Suprapubic skin (tissue), 4 donors: Measurements from ENCODE around the gene SMIM24. TPM values are rescaled to one million over a fixed set of nuclear protein-coding genes. Genes with fewer than 3 reads are reported as not detected.
A peak's percentile ranks its signal among the peaks of the same experiment; 100 is the strongest.

Experiments
- DNase-seq, 2 donors: peaks; one replicate each; pipeline ENCODE4 v3.0.0-alpha.2; 2019; ENCODE audit warnings: low spot score in 2 of 2
- H3K27ac ChIP-seq: fragments of 200-600 bp; sonication (generic); one replicate; pipeline ENCODE4 v1.5.1; 2019
- H3K27me3 ChIP-seq: fragments of 200-600 bp; sonication (generic); one replicate; pipeline ENCODE4 v1.5.1; 2019
- H3K36me3 ChIP-seq: fragments of 200-600 bp; sonication (generic); one replicate; pipeline ENCODE4 v1.5.1; 2019
- H3K4me1 ChIP-seq: fragments of 200-600 bp; sonication (generic); one replicate; pipeline ENCODE4 v1.5.1; 2019
- H3K4me3 ChIP-seq: fragments of 200-600 bp; sonication (generic); one replicate; pipeline ENCODE4 v1.5.1; 2019; ENCODE audit warnings: mild to moderate bottlenecking
- H3K9me3 ChIP-seq: fragments of 200-600 bp; sonication (generic); one replicate; pipeline ENCODE4 v1.5.1; 2019
- CTCF ChIP-seq, 2 donors: fragments of 200-600 bp in 1 of 2; fragments of 450-650 bp in 1 of 2; sonication (generic) in 1 of 2; IDR thresholded peaks; one replicate each; pipeline ENCODE4 v1.5.1; 2016 to 2019; ENCODE audit warnings: antibody characterized with exemption in 2 of 2, mild to moderate bottlenecking in 1 of 2, moderate library complexity in 1 of 2
- EP300 ChIP-seq: sonication (generic); formaldehyde crosslinking; IDR thresholded peaks from one replicate; pipeline ENCODE4 v1.6.1; 2017; ENCODE audit warnings: antibody characterized with exemption
- POLR2A ChIP-seq, 2 donors: fragments of 450-650 bp; IDR thresholded peaks; one replicate each; pipeline ENCODE4 v1.6.1; 2017; ENCODE audit warnings: antibody characterized with exemption in 2 of 2, mild to moderate bottlenecking in 2 of 2, moderate library complexity in 2 of 2
- POLR2AphosphoS5 ChIP-seq, 3 donors: sonication (generic); formaldehyde crosslinking; IDR thresholded peaks; one replicate each; pipeline ENCODE4 v1.6.1; 2017; ENCODE audit warnings: antibody characterized with exemption in 3 of 3
- WGBS: methylation state at CpG from one replicate; pipeline ENCODE4 v1.1.5; 2018; 5-methylcytosine and 5-hydroxymethylcytosine counted together
- total RNA-seq, 4 donors: library from RNA; depleted of rRNA; stranded (reverse); fragments of >200 nt; gene quantifications; one replicate each; pipeline ENCODE4 v1.1.0, GENCODE V29; 2016

The SMIM24 gene
- total RNA-seq, 4 donors from 2014 or later, result 2.1 TPM; not detected in 3

DNA sequence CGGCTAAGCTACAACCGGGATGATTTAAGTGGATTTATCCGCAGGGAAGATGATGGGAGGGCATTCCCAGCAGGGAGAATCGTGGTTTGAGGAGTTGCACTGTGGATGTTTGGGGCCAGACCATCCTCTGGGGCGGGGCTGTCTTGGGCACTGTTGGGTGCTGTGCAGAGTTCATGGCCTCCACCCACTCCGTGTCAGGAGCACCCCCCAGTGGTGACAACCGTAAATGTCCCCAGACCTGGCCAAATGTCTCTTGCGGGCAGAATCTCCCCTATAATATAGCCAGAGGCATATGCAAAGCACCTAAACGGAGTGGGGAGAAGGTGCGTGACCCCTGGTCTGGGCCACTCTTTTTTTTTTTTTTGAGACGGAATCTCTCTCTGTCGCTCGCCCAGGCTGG, 40.2 kb downstream of the SMIM24 start:
- peaks cover 65% of the 10 kb centered on the region for H3K36me3 ChIP-seq
- H3K4me3 ChIP-seq, result no peak overlapping the region
- H3K9me3 ChIP-seq, result no peaks in the 10 kb centered on the region
- H3K27ac ChIP-seq, result no peak overlapping the region
- H3K4me1 ChIP-seq, result peaks cover 34% of the 10 kb centered on the region
- 68% methylated on average over 13 of the region's 13 CpGs for WGBS
- no peak for DNase-seq
- no peak for TF ChIP-seq POLR2A (IDR thresholded peaks at IDR 0.05)
- TF ChIP-seq POLR2AphosphoS5 (IDR thresholded peaks at IDR 0.05), result no peak
- TF ChIP-seq EP300, result no peak
- peak; percentile 7 to 26 for TF ChIP-seq CTCF (IDR thresholded peaks at IDR 0.05)
- no peaks in the 10 kb centered on the region for H3K27me3 ChIP-seq

DNA sequence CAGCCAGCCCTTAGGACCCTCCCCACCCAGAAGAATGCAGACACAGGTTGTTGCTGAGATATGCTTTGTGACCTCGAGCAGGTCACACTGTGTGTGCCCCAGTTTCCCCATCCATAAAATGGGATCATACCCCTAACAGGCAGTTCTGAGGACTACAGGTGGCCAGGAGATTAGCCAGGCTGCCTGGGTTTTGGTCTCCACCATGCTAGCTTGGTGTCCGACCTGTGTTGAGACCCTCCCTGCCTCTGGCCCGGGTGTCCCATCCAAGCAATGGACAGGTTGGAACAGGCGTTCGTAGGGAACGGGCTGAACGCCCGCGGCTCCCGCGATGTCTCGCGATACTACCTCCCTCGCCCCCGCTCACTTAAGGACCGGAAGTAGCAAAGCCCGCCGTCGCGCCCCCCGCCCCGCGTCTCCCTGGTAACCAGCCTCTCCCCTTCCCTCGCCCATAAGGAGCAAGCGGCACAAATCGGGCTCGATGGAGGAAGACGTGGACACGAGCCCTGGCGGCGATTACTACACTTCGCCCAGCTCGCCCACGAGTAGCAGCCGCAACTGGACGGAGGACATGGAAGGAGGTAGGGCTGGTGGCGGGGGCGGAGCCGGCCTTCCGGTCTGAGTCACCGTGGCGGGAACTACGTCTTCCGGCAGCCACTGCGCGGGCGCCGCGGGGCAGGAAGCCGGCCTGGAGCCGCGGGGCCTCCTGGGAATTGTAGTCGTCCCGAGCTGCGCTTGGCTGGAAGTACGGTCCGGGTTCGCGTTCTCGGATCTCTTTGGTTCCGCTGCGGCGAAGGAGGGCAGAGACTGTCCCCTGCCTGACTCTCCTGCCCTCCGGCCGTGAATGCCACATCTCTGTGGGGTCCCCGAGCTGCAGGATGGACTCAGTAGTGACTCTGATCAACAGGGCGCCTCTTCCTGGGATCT, 45.4 kb downstream of the SMIM24 start:
- H3K9me3 ChIP-seq, result no peaks in the 10 kb centered on the region
- H3K4me3 ChIP-seq, result peak overlapping the region; percentile 54
- TF ChIP-seq CTCF (IDR thresholded peaks at IDR 0.05) (no peak), POLR2A (IDR thresholded peaks at IDR 0.05) (peak in 1 of 2 donors; percentile 24), EP300 (no peak), POLR2AphosphoS5 (IDR thresholded peaks at IDR 0.05) (peak; percentile 35 to 83 (median 82))
- H3K4me1 ChIP-seq, result peaks cover 39% of the 10 kb centered on the region
- 21% methylated on average over 6 of the region's 67 CpGs for WGBS
- H3K36me3 ChIP-seq, result peaks cover 43% of the 10 kb centered on the region
- DNase-seq, result peak; percentile 96 to 98
- peak overlapping the region; percentile 92 for H3K27ac ChIP-seq
- no peaks in the 10 kb centered on the region for H3K27me3 ChIP-seq

GRCh38 chr19:3433805-3434540, 46.4 kb downstream of the SMIM24 start:
- Histone ChIP-seq H3K27ac (peak overlapping the region; percentile 92), H3K36me3 (peaks cover 43% of the 10 kb centered on the region), H3K27me3 (no peaks in the 10 kb centered on the region), H3K4me3 (peak overlapping the region; percentile 54), H3K9me3 (no peaks in the 10 kb centered on the region), H3K4me1 (peaks cover 48% of the 10 kb centered on the region)
- WGBS, result 90% methylated on average over 10 of the region's 11 CpGs
- no peak for DNase-seq
- TF ChIP-seq POLR2AphosphoS5 (IDR thresholded peaks at IDR 0.05) (no peak), POLR2A (IDR thresholded peaks at IDR 0.05) (no peak), CTCF (IDR thresholded peaks at IDR 0.05) (no peak), EP300 (no peak)

DNA sequence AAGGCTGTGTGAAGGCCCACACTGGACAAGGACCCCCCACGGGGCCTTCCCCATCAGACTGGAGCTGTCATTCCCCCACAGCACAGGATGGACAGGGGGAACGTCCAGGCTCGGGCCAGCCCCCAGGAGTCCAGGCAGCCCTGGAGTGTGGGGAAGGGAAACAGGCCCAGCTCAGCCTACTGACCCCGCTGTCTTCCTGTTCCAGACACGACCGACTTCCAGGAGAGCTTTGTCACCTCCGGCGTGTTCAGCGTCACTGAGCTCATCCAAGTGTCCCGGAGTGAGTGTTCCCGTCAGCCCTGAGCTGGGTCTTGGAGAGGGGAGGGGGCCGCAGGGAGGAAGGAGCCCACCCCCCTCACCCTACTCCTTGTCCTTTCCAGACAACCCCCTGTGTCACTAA, 47.0 kb downstream of the SMIM24 start:
- Histone ChIP-seq H3K4me3 (no peak overlapping the region), H3K4me1 (peaks cover 54% of the 10 kb centered on the region), H3K9me3 (no peaks in the 10 kb centered on the region), H3K27ac (peak overlapping the region; percentile 92), H3K27me3 (no peaks in the 10 kb centered on the region), H3K36me3 (peaks cover 36% of the 10 kb centered on the region)
- DNase-seq, result no peak
- TF ChIP-seq POLR2AphosphoS5 (IDR thresholded peaks at IDR 0.05), result no peak
- TF ChIP-seq POLR2A (IDR thresholded peaks at IDR 0.05), result no peak
- TF ChIP-seq EP300, result no peak
- TF ChIP-seq CTCF (IDR thresholded peaks at IDR 0.05), result no peak
- 90% methylated on average over 2 of the region's 12 CpGs for WGBS
